K562 (cell line): ENCODE measurements around the gene COX7B. TPM values are rescaled to one million over a fixed set of nuclear protein-coding genes. Genes with fewer than 3 reads are reported as not detected.
A peak's percentile ranks its signal among the peaks of the same experiment; 100 is the strongest.

ENCODE experiments used
- CBFA2T2 ChIP-seq: fragments of 450-650 bp; conservative IDR thresholded peaks from 2 replicates; pipeline ENCODE4 v1.6.1; 2017; ENCODE audit warnings: mild to moderate bottlenecking
- CREM ChIP-seq: IDR thresholded peaks from 2 replicates; pipeline ENCODE4 v1.6.1; 2014; ENCODE audit warnings: antibody characterized with exemption, low read depth
- CXXC5 ChIP-seq: fragments of 250-450 bp; sonication (Bioruptor Pico); IDR thresholded peaks from 2 replicates; pipeline ENCODE4 v1.8.0; 2022; ENCODE audit warnings: inconsistent platforms, mild to moderate bottlenecking, moderate library complexity
- ETV5 ChIP-seq: sonication (generic); formaldehyde crosslinking; IDR thresholded peaks from 2 replicates; pipeline ENCODE4 v1.4.0; 2020; ENCODE audit warnings: low read depth, mild to moderate bottlenecking, missing genetic modification reagents
- ETV6 ChIP-seq, 3 experiments: fragments of 150-350 bp in 1 of 3; sonication (generic) in 1 of 3; formaldehyde crosslinking in 1 of 3; IDR thresholded peaks; 2 replicates each; pipeline versions ENCODE4 v1.6.1 to v1.8.0; 2014 to 2022; ENCODE audit warnings: borderline replicate concordance in 2 of 3, low read depth in 2 of 3, antibody characterized with exemption in 1 of 3, low read length in 1 of 3, mild to moderate bottlenecking in 1 of 3, missing genetic modification reagents in 1 of 3
- KDM4B ChIP-seq, 2 experiments: fragments of 450-650 bp in 1 of 2; sonication (generic) in 1 of 2; IDR thresholded peaks; 2 replicates each; pipeline ENCODE4 v1.6.1; 2016 to 2017; ENCODE audit warnings: borderline replicate concordance in 2 of 2, antibody characterized with exemption in 1 of 2, low read depth in 1 of 2, mild to moderate bottlenecking in 1 of 2
- ZNF175 ChIP-seq: fragments of 200-800 bp; sonication (Bioruptor generic); IDR thresholded peaks from 2 replicates; pipeline ENCODE4 v1.6.1; 2016; ENCODE audit warnings: low read depth, mild to moderate bottlenecking, missing genetic modification characterization, missing compliant biosample characterization
- polyA plus RNA-seq, 8 experiments: library from polyadenylated mRNA; depleted of rRNA in 4 of 8; stranded (reverse) in 5 of 8; unstranded in 3 of 8; fragments of >200 nt; fragmentation: Nextera tagmentation in 2 of 8; fragmentation: Illumina TruSeq in 1 of 8; extraction: Ambion mirVana in 2 of 8; extraction: Trizol in 1 of 8; gene quantifications; 2 replicates each; pipeline versions ENCODE4 v1.2.1 to v1.2.3, GENCODE V29; 2011 to 2014; ENCODE audit warnings: inconsistent platforms in 1 of 8, missing spikeins in 1 of 8
- total RNA-seq, 7 experiments: library from RNA; depleted of rRNA in 6 of 7; stranded (reverse); fragments of >200 nt in 6 of 7; fragmentation: Illumina TruSeq in 2 of 7; extraction: Trizol in 2 of 7; gene quantifications; 2 replicates each; pipeline versions ENCODE4 v1.2.1 to v1.2.3, GENCODE V29; 2011 to 2021; ENCODE audit warnings: low replicate concordance in 1 of 7
- TF ChIP-seq, protein P1 (sequence below): fragments of 450-650 bp; IDR thresholded peaks from 2 replicates; pipeline ENCODE4 v1.6.1; 2016; ENCODE audit warnings: mild to moderate bottlenecking, moderate library complexity
- TF ChIP-seq, protein P2 (sequence below): sonication (generic); formaldehyde crosslinking; IDR thresholded peaks from 2 replicates; pipeline ENCODE4 v1.8.1; 2023; ENCODE audit warnings: missing genetic modification reagents, mild to moderate bottlenecking, borderline replicate concordance

Gene COX7B
- total and polyA plus RNA-seq, 9 of the 15 experiments (the other 6 are each of a cell fraction or from before 2014, with no cell fraction given): 549 to 2,891 (median 1,307) TPM

DNA sequence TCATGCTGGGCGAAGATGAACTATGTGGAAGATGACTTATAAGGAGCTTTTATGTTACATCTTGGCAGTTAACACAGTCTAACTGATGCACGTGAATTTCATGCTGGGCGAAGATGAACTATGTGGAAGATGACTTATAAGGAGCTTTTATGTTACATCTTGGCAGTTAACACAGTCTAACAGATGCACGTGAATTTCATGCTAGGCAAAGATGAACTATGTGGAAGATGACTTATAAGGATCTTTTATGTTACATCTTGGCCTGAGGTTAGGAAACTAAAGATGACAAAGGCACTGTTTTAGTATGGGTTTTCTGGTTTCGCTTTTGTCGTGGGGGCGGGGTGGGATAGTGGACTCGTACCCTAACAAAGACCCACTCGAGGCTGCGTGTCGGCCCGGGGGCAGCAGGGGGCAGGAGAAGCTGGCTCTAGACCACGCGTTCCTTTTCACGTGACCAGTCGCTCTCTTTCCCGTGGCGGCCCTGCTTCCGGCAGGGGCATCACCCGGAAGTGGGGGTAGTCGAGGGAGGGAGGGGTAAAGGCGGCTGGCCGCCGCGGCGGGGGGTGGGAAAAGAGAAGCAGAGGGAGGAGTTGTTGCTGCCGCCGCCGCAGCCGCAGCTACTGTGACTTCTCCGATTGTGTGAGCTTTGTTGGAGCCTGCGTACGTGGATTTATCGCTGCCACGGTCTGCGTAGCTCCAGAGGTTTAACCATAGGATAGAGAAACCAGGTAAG is 11.0 kb downstream of the COX7B start, which contains the start of gene ATP7A (continued):
- TF ChIP-seq CBFA2T2 (peak; percentile 51), CREM (peak; percentile 72), ZNF175 (0 out of 2 replicates have a peak, but pooled peaks have one; percentile 27), CXXC5 (CRISPR knock-in tag) (peak; percentile 74), ETV5 (CRISPR knock-in tag) (peak; percentile 92), ETV6 (IDR thresholded peaks at IDR 0.05; ENCODE audit: borderline replicate concordance in 1 of 2, low read depth in 2 of 2, low read length in 1 of 2) (peak; percentile 66 to 84; a peak in 3 of 4 replicates), ETV6 (CRISPR knock-in tag; IDR thresholded peaks at IDR 0.05; ENCODE audit: borderline replicate concordance) (no peak), KDM4B (IDR thresholded peaks at IDR 0.05; ENCODE audit: borderline replicate concordance in 2 of 2, low read depth in 1 of 2) (peak in 1 of 2 experiments; percentile 80; a peak in 1 of 4 replicates)
- TF ChIP-seq, protein P1, sequence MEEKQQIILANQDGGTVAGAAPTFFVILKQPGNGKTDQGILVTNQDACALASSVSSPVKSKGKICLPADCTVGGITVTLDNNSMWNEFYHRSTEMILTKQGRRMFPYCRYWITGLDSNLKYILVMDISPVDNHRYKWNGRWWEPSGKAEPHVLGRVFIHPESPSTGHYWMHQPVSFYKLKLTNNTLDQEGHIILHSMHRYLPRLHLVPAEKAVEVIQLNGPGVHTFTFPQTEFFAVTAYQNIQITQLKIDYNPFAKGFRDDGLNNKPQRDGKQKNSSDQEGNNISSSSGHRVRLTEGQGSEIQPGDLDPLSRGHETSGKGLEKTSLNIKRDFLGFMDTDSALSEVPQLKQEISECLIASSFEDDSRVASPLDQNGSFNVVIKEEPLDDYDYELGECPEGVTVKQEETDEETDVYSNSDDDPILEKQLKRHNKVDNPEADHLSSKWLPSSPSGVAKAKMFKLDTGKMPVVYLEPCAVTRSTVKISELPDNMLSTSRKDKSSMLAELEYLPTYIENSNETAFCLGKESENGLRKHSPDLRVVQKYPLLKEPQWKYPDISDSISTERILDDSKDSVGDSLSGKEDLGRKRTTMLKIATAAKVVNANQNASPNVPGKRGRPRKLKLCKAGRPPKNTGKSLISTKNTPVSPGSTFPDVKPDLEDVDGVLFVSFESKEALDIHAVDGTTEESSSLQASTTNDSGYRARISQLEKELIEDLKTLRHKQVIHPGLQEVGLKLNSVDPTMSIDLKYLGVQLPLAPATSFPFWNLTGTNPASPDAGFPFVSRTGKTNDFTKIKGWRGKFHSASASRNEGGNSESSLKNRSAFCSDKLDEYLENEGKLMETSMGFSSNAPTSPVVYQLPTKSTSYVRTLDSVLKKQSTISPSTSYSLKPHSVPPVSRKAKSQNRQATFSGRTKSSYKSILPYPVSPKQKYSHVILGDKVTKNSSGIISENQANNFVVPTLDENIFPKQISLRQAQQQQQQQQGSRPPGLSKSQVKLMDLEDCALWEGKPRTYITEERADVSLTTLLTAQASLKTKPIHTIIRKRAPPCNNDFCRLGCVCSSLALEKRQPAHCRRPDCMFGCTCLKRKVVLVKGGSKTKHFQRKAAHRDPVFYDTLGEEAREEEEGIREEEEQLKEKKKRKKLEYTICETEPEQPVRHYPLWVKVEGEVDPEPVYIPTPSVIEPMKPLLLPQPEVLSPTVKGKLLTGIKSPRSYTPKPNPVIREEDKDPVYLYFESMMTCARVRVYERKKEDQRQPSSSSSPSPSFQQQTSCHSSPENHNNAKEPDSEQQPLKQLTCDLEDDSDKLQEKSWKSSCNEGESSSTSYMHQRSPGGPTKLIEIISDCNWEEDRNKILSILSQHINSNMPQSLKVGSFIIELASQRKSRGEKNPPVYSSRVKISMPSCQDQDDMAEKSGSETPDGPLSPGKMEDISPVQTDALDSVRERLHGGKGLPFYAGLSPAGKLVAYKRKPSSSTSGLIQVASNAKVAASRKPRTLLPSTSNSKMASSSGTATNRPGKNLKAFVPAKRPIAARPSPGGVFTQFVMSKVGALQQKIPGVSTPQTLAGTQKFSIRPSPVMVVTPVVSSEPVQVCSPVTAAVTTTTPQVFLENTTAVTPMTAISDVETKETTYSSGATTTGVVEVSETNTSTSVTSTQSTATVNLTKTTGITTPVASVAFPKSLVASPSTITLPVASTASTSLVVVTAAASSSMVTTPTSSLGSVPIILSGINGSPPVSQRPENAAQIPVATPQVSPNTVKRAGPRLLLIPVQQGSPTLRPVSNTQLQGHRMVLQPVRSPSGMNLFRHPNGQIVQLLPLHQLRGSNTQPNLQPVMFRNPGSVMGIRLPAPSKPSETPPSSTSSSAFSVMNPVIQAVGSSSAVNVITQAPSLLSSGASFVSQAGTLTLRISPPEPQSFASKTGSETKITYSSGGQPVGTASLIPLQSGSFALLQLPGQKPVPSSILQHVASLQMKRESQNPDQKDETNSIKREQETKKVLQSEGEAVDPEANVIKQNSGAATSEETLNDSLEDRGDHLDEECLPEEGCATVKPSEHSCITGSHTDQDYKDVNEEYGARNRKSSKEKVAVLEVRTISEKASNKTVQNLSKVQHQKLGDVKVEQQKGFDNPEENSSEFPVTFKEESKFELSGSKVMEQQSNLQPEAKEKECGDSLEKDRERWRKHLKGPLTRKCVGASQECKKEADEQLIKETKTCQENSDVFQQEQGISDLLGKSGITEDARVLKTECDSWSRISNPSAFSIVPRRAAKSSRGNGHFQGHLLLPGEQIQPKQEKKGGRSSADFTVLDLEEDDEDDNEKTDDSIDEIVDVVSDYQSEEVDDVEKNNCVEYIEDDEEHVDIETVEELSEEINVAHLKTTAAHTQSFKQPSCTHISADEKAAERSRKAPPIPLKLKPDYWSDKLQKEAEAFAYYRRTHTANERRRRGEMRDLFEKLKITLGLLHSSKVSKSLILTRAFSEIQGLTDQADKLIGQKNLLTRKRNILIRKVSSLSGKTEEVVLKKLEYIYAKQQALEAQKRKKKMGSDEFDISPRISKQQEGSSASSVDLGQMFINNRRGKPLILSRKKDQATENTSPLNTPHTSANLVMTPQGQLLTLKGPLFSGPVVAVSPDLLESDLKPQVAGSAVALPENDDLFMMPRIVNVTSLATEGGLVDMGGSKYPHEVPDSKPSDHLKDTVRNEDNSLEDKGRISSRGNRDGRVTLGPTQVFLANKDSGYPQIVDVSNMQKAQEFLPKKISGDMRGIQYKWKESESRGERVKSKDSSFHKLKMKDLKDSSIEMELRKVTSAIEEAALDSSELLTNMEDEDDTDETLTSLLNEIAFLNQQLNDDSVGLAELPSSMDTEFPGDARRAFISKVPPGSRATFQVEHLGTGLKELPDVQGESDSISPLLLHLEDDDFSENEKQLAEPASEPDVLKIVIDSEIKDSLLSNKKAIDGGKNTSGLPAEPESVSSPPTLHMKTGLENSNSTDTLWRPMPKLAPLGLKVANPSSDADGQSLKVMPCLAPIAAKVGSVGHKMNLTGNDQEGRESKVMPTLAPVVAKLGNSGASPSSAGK: 0 out of 2 replicates have a peak, but pooled peaks have one; percentile 39
- TF ChIP-seq, protein P2, sequence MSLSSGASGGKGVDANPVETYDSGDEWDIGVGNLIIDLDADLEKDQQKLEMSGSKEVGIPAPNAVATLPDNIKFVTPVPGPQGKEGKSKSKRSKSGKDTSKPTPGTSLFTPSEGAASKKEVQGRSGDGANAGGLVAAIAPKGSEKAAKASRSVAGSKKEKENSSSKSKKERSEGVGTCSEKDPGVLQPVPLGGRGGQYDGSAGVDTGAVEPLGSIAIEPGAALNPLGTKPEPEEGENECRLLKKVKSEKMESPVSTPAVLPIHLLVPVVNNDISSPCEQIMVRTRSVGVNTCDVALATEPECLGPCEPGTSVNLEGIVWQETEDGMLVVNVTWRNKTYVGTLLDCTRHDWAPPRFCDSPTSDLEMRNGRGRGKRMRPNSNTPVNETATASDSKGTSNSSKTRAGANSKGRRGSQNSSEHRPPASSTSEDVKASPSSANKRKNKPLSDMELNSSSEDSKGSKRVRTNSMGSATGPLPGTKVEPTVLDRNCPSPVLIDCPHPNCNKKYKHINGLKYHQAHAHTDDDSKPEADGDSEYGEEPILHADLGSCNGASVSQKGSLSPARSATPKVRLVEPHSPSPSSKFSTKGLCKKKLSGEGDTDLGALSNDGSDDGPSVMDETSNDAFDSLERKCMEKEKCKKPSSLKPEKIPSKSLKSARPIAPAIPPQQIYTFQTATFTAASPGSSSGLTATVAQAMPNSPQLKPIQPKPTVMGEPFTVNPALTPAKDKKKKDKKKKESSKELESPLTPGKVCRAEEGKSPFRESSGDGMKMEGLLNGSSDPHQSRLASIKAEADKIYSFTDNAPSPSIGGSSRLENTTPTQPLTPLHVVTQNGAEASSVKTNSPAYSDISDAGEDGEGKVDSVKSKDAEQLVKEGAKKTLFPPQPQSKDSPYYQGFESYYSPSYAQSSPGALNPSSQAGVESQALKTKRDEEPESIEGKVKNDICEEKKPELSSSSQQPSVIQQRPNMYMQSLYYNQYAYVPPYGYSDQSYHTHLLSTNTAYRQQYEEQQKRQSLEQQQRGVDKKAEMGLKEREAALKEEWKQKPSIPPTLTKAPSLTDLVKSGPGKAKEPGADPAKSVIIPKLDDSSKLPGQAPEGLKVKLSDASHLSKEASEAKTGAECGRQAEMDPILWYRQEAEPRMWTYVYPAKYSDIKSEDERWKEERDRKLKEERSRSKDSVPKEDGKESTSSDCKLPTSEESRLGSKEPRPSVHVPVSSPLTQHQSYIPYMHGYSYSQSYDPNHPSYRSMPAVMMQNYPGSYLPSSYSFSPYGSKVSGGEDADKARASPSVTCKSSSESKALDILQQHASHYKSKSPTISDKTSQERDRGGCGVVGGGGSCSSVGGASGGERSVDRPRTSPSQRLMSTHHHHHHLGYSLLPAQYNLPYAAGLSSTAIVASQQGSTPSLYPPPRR (CRISPR knock-in tag): peak; percentile 64; the same call in 1 of the 2 replicates
